ENCODE measurements around the gene ZGPAT.

GRCh38 chr20:63752411-63753101 is 44.7 kb downstream of the ZGPAT start:
- TF ChIP-seq CTCF (conservative IDR thresholded peaks at IDR 0.05; ENCODE audit: low read depth, low read length) (0 out of 2 replicates have a peak, but pooled peaks have one; percentile 10), EZH2 (IDR thresholded peaks at IDR 0.05; ENCODE audit: borderline replicate concordance, low read depth, low read length, poor library complexity, severe bottlenecking) (no peak)
